K562 (cell line): ENCODE measurements around the gene EML5. TPM values are rescaled to one million over a fixed set of nuclear protein-coding genes. Genes with fewer than 3 reads are reported as not detected.

Source experiments
- ATAC-seq: fragments of 200-7000 bp; cut with Tn5 transposase; 3 replicates; pipeline ENCODE4 v1.9.1; 2020; ENCODE audit warnings: moderate library complexity
- BruUV-seq: library from RNA; stranded (reverse); fragments of 400-500 nt; replicated peaks from 2 replicates; lab custom pipeline; 2021; lab: Mats Ljungman, UMichigan
- CTCF ChIA-PET: fragments of 300-600 bp; formaldehyde crosslinking; extraction: SDS; loops from one replicate; lab custom pipeline; 2021; ENCODE audit warnings: low intra/inter-chr PET ratio; lab: Yijun Ruan, JAX
- POLR2A ChIA-PET: fragments of 300-600, 350-650 bp; sonication (Branson Sonifier 250); formaldehyde crosslinking; extraction: SDS; loops from one replicate; lab custom pipeline; 2021; ENCODE audit warnings: antibody characterized with exemption, inconsistent platforms; lab: Yijun Ruan, JAX
- DNase-seq, 4 experiments: peaks; one replicate each; pipeline versions ENCODE4 v3.0.0 to v3.0.0-alpha.2; 2011 to 2018; ENCODE audit warnings: low spot score in 3 of 4, mixed read lengths in 3 of 4; ENCODE audit errors: extremely low read depth in 1 of 4
- FAIRE-seq: peaks from 2 replicates; lab custom pipeline; 2011; peaks lifted over from hg19 to GRCh38; lab: Jason Lieb, UNC
- H2AFZ ChIP-seq: 2 replicates; pipeline ENCODE4 v1.6.0; 2011; ENCODE audit warnings: low read depth, low read length, control low read depth, inconsistent platforms
- H3K27ac ChIP-seq: fragments of 200-600 bp; 3 replicates; pipeline ENCODE4 v1.8.0; 2011; ENCODE audit warnings: low read depth, mild to moderate bottlenecking, control low read depth, inconsistent platforms, low read length, moderate library complexity, mixed read lengths; ENCODE audit errors: extremely low read depth
- H3K27me3 ChIP-seq, 2 experiments: fragments of 300-600 bp in 1 of 2; 2 replicates in 1 of 2; 3 replicates in 1 of 2; pipeline versions ENCODE4 v1.6.0 to v1.8.0; 2011; ENCODE audit warnings: inconsistent platforms in 2 of 2, low read length in 2 of 2, mild to moderate bottlenecking in 1 of 2, mixed read lengths in 1 of 2, moderate library complexity in 1 of 2; ENCODE audit not compliant: control insufficient read depth in 2 of 2, insufficient read depth in 2 of 2
- H3K36me3 ChIP-seq: fragments of 300-600 bp; 3 replicates; pipeline ENCODE4 v1.8.0; 2011; ENCODE audit warnings: mild to moderate bottlenecking, low read length, inconsistent platforms; ENCODE audit not compliant: control insufficient read depth, insufficient read depth
- H3K4me1 ChIP-seq, 2 experiments: fragments of 200-600 bp in 1 of 2; replicated peaks in 1 of 2; 2 replicates in 1 of 2; 3 replicates in 1 of 2; pipeline versions ENCODE4 v1.5.1 to v1.8.0; 2011; ENCODE audit warnings: inconsistent platforms in 2 of 2, low read length in 2 of 2, mild to moderate bottlenecking in 1 of 2, mixed read lengths in 1 of 2, moderate library complexity in 1 of 2; ENCODE audit not compliant: control insufficient read depth in 2 of 2, insufficient read depth in 2 of 2
- H3K4me2 ChIP-seq: 2 replicates; pipeline ENCODE4 v1.6.1; 2011; ENCODE audit warnings: low read length, control low read depth, inconsistent platforms, mixed read lengths; ENCODE audit not compliant: insufficient read depth
- H3K4me3 ChIP-seq: fragments of 200-600 bp; sonication (generic), shearing (Covaris generic); 2 replicates; pipeline ENCODE4 v1.5.1; 2016; ENCODE audit warnings: control low read depth, inconsistent platforms
- H3K79me2 ChIP-seq: fragments of 200-600 bp; 3 replicates; pipeline ENCODE4 v1.8.0; 2011; ENCODE audit warnings: low read length, inconsistent platforms; ENCODE audit not compliant: control insufficient read depth, insufficient read depth
- H3K9ac ChIP-seq, 2 experiments: 2 replicates each; pipeline versions ENCODE4 v1.6.0 to v1.6.1; 2011; ENCODE audit warnings: low read depth in 2 of 2, low read length in 2 of 2, control low read depth in 1 of 2, inconsistent platforms in 1 of 2, mild to moderate bottlenecking in 1 of 2, mixed read lengths in 1 of 2; ENCODE audit not compliant: insufficient read depth in 1 of 2
- H3K9me1 ChIP-seq: one replicate; pipeline ENCODE4 v1.6.0; 2011; ENCODE audit warnings: inconsistent platforms, mild to moderate bottlenecking, low read length, moderate library complexity; ENCODE audit not compliant: control insufficient read depth, insufficient read depth
- H3K9me3 ChIP-seq: replicated peaks from 2 replicates; pipeline ENCODE4 v1.5.1; 2011; ENCODE audit warnings: low read depth, low read length, inconsistent platforms; ENCODE audit not compliant: control insufficient read depth, insufficient read depth
- H4K20me1 ChIP-seq: replicated peaks from 2 replicates; pipeline ENCODE4 v1.6.1; 2011; ENCODE audit warnings: low read length, inconsistent platforms, mixed read lengths; ENCODE audit not compliant: control insufficient read depth, insufficient read depth
- ARID4B ChIP-seq: sonication (generic); formaldehyde crosslinking; IDR thresholded peaks from 2 replicates; pipeline ENCODE4 v1.8.0; 2022; ENCODE audit warnings: mild to moderate bottlenecking, missing genetic modification reagents
- CBX8 ChIP-seq: fragments of 200-600 bp; sonication (generic); IDR thresholded peaks from 2 replicates; pipeline ENCODE4 v1.6.1; 2012; ENCODE audit warnings: borderline replicate concordance, mixed run types, low read depth, mild to moderate bottlenecking, moderate library complexity, mixed read lengths, low read length, control low read depth, inconsistent platforms; ENCODE audit not compliant: poor library complexity, severe bottlenecking; ENCODE audit errors: extremely low read depth
- CHD1 ChIP-seq: fragments of 200-600 bp; sonication (generic); IDR thresholded peaks from one replicate; pipeline ENCODE4 v1.6.1; 2012; ENCODE audit warnings: mild to moderate bottlenecking, moderate library complexity, low read length, inconsistent platforms
- MED1 ChIP-seq: sonication (generic); formaldehyde crosslinking; IDR thresholded peaks from 2 replicates; pipeline ENCODE4 v1.8.1; 2023; ENCODE audit warnings: missing genetic modification reagents, borderline replicate concordance
- PRDM10 ChIP-seq: fragments of 450-650 bp; IDR thresholded peaks from 2 replicates; pipeline ENCODE4 v1.6.1; 2018; ENCODE audit not compliant: partially characterized antibody
- TAF1 ChIP-seq: IDR thresholded peaks from 2 replicates; pipeline ENCODE4 v1.6.1; 2011; ENCODE audit warnings: mild to moderate bottlenecking, low read length, moderate library complexity; ENCODE audit not compliant: insufficient read depth, control insufficient read depth, severe bottlenecking; ENCODE audit errors: extremely low read depth
- TARDBP ChIP-seq: fragments of 450-650 bp; IDR thresholded peaks from 2 replicates; pipeline ENCODE4 v1.6.1; 2016
- ZC3H4 ChIP-seq: sonication (generic); formaldehyde crosslinking; IDR thresholded peaks from 2 replicates; pipeline ENCODE4 v1.9.0; 2021; ENCODE audit warnings: missing genetic modification reagents, borderline replicate concordance
- ZEB2 ChIP-seq: fragments of 450-650 bp; IDR thresholded peaks from 2 replicates; pipeline ENCODE4 v1.6.1; 2016
- ZFX ChIP-seq: sonication (generic); formaldehyde crosslinking; IDR thresholded peaks from 2 replicates; pipeline ENCODE4 v1.8.0; 2022; ENCODE audit warnings: mild to moderate bottlenecking, missing genetic modification reagents, moderate library complexity
- ZKSCAN1 ChIP-seq: fragments of 150-350 bp; IDR thresholded peaks from 2 replicates; pipeline ENCODE4 v1.6.1; 2016; ENCODE audit warnings: low read depth, low read length
- ZKSCAN3 ChIP-seq: fragments of 250-450 bp; sonication (Bioruptor Pico); IDR thresholded peaks from 2 replicates; pipeline ENCODE4 v1.4.0; 2020
- ZNF280B ChIP-seq: fragments of 250-450 bp; sonication (Bioruptor Pico); IDR thresholded peaks from 2 replicates; pipeline ENCODE4 v1.5.1; 2021; ENCODE audit warnings: mild to moderate bottlenecking
- ZSCAN29 ChIP-seq: fragments of 450-650 bp; IDR thresholded peaks from 2 replicates; pipeline ENCODE4 v1.6.1; 2017
- WGBS: fragments of 100-300 bp; shearing (Covaris generic); methylation state at CpG from one replicate; pipeline ENCODE4 v1.1.6; 2016; ENCODE audit warnings: low coverage, mixed read lengths; ENCODE audit not compliant: insufficient coverage; ENCODE audit errors: missing lambda C conversion rate; 5-methylcytosine and 5-hydroxymethylcytosine counted together
- in situ Hi-C: fragments of 300-500 bp; cut with MboI; formaldehyde crosslinking; loops from 4 replicates; pipeline ENCODE4 v1.15.0; 2018; ENCODE audit warnings: inconsistent platforms, mixed read lengths
- intact Hi-C: fragments of 100-400 bp; cut with micrococcal nuclease; formaldehyde crosslinking; loops from 2 replicates; pipeline ENCODE4 v1.14.2; 2022
- polyA plus RNA-seq, 8 experiments: library from polyadenylated mRNA; depleted of rRNA in 4 of 8; stranded (reverse) in 5 of 8; unstranded in 3 of 8; fragments of >200 nt; fragmentation: Nextera tagmentation in 2 of 8; fragmentation: Illumina TruSeq in 1 of 8; extraction: Ambion mirVana in 2 of 8; extraction: Trizol in 1 of 8; gene quantifications; 2 replicates each; pipeline versions ENCODE4 v1.2.1 to v1.2.3, GENCODE V29; 2011 to 2014; ENCODE audit warnings: inconsistent platforms in 1 of 8, missing spikeins in 1 of 8
- total RNA-seq, 7 experiments: library from RNA; depleted of rRNA in 6 of 7; stranded (reverse); fragments of >200 nt in 6 of 7; fragmentation: Illumina TruSeq in 2 of 7; extraction: Trizol in 2 of 7; gene quantifications; 2 replicates each; pipeline versions ENCODE4 v1.2.1 to v1.2.3, GENCODE V29; 2011 to 2021; ENCODE audit warnings: low replicate concordance in 1 of 7

Gene EML5
- total and polyA plus RNA-seq, 9 of the 15 experiments (the other 6 are each of a cell fraction or from before 2014, with no cell fraction given) = 0.06 to 0.34 (median 0.22) TPM

GRCh38 chr14:88793259-88793625, 489 bp upstream of the EML5 start:
- ATAC-seq (peak; percentile 14), FAIRE-seq (peak; percentile 6), DNase-seq (no peak)
- intact Hi-C loops (loop anchor here (2.0 to 5.0 kb wide), 3 partner anchors 76 to 219 kb away; no protein-coding TSS in a partner anchor), in situ Hi-C loops (no loop called here)
- Histone ChIP-seq H3K9me3 (no peaks in the 10 kb centered on the region), H3K4me2 (peak overlapping the region; percentile 75), H3K27me3 (peaks cover 2 to 4% of the 10 kb centered on the region in 2 experiments; a peak in 2 of 5 replicates), H3K79me2 (no peaks in the 10 kb centered on the region), H3K4me3 (peak overlapping the region; percentile 48), H3K4me1 (peaks cover 5 to 16% of the 10 kb centered on the region in 2 experiments; a peak in 4 of 5 replicates), H4K20me1 (no peaks in the 10 kb centered on the region), H3K36me3 (no peaks in the 10 kb centered on the region), H3K27ac (no peak overlapping the region), H3K9ac (peak overlapping the region; percentile 48 to 90; a peak in 3 of 4 replicates), H2AFZ (peak overlapping the region; percentile 83), H3K9me1 (no peaks in the 10 kb centered on the region)
- POLR2A ChIA-PET = interaction anchor here (1.0 kb wide), 1 partner anchor 36 kb away, joined by 3 read pairs; no protein-coding TSS in a partner anchor
- 41% methylated on average over 12 of the region's 13 CpGs for WGBS
- BruUV-seq = TSS peak; percentile 88
- CTCF ChIA-PET = no interaction called here
- TF ChIP-seq MED1 (CRISPR knock-in tag) (no peak), ARID4B (CRISPR knock-in tag) (no peak), ZEB2 (no peak), ZFX (peak; percentile 11; the same call in 1 of the 2 replicates), ZKSCAN1 (no peak), ZKSCAN3 (CRISPR knock-in tag) (no peak), PRDM10 (no peak), CBX8 (no peak), ZC3H4 (CRISPR knock-in tag) (no peak), CHD1 (no peak), TAF1 (no peak), ZSCAN29 (no peak), ZNF280B (CRISPR knock-in tag) (no peak), TARDBP (no peak)
